GM12864 (cell line): Measurements from ENCODE around the gene SLC28A3.

Experiments used
- DNase-seq: peaks from one replicate; pipeline ENCODE4 v3.0.0-alpha.2; 2011; ENCODE audit warnings: low read depth
- H3K4me3 ChIP-seq: 2 replicates; pipeline ENCODE4 v1.5.1; 2011; ENCODE audit warnings: mild to moderate bottlenecking, low read depth, low read length, control low read depth
- TF ChIP-seq, protein P1 (sequence below): IDR thresholded peaks from 2 replicates; pipeline ENCODE4 v1.5.1; 2011; ENCODE audit warnings: low read depth, mild to moderate bottlenecking, moderate library complexity, low read length, control low read depth, inconsistent platforms; ENCODE audit errors: missing control alignments

Gene SLC28A3

DNA sequence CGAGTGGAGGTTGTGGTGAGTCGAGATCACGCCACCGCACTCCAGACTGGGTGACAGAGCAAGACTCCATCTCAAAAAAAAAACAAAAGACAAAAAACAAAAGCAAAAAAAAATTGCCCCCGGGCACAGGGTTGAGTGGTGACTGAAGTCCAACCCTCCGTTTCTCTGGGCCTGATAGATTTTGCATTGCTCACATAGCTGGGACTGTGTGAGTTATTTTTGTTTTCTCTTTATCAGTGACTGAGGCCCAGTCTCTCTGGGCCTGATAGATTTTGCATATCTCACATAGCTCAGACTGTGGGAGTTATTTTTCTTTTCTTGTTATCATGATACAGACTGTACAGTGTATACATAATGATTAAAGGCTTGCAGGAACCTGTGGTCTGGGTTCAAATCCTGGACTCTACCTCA, 2.6 kb upstream of the SLC28A3 start:
- TF ChIP-seq, protein P1, sequence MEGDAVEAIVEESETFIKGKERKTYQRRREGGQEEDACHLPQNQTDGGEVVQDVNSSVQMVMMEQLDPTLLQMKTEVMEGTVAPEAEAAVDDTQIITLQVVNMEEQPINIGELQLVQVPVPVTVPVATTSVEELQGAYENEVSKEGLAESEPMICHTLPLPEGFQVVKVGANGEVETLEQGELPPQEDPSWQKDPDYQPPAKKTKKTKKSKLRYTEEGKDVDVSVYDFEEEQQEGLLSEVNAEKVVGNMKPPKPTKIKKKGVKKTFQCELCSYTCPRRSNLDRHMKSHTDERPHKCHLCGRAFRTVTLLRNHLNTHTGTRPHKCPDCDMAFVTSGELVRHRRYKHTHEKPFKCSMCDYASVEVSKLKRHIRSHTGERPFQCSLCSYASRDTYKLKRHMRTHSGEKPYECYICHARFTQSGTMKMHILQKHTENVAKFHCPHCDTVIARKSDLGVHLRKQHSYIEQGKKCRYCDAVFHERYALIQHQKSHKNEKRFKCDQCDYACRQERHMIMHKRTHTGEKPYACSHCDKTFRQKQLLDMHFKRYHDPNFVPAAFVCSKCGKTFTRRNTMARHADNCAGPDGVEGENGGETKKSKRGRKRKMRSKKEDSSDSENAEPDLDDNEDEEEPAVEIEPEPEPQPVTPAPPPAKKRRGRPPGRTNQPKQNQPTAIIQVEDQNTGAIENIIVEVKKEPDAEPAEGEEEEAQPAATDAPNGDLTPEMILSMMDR = no peak
- no peak for DNase-seq
- no peak overlapping the region for H3K4me3 ChIP-seq

DNA sequence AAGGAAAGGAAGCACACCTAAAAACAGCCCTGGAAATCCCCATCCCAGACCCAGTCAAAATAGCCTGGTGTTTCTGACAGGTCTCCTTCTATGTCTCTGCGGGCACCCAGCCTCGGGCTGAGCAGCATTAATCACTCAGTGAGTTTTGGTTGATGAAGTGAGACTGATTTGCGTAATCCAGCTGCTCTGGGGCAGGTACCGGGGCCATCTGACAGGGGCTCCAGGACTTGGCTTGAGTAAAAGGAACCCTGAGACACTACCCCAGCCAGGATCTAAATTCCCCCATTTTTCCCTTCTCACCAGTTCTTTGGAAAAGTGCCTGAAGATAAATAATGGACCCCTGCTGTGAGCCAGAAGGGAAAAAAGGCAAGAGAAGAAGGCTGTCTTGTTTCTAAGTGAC, 596 bp downstream of the SLC28A3 start:
- H3K4me3 ChIP-seq = no peak overlapping the region
- DNase-seq = no peak
- TF ChIP-seq, protein P1 = no peak

DNA sequence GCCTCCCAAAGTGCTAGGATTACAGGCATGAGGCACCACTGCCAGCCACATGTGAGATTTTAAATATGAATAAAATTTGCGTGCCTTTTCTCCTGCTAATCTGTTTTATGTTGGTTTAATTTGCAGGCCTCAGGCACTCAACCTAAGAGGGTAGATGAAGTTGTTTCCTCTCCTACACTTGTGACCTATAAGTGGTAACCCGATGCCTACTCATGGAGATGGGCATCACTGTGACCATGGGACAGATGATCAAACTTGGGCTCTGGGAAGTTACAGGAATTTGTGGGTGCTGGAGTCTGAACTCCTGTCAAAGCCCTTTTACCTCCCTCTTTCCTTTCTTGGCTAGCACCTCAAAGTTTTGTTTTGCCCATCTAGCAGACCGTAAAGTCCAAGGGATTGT, 1.1 kb downstream of the SLC28A3 start:
- DNase-seq = no peak
- TF ChIP-seq, protein P1 = no peak
- H3K4me3 ChIP-seq = no peak overlapping the region

DNA sequence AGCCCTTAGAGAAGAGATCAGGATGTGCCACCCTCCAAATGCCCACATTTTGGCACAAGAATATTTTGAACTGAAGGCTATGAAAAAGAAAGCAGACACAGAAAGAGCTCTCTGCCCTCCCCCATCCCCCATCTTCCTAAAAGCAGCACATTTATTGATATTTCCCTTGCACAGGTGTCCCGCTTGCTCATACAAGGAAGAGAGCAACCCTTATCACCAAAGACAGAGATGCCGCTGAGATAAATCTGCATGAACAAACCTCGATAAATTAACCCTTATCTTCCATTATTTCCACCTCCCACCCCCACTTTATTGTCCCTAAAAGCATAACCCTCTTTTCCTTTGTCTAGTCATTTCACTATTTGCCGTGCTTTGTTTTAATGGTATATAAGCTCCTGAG, 1.8 kb downstream of the SLC28A3 start:
- no peak for DNase-seq
- TF ChIP-seq, protein P1 = no peak
- H3K4me3 ChIP-seq = no peak overlapping the region

DNA sequence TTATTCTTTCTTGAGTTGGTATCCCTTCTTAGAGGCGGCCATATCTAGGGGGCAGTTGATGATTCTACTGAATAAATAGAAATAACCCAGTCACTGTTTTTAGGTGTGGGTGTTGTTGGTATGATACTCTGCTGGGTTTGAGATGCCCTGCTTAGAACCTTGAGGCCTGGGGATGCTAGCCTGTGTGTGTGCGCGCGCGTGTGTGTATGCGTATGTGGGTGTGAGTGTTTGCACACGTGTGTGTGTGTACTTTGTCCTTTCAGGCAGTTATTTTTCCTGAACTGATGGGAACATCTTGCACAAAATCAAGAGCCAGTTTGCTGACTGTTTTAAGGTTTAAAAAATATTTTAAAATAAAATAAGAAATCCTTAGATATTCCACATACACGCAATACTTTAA, 3.3 kb downstream of the SLC28A3 start:
- no peak overlapping the region for H3K4me3 ChIP-seq
- TF ChIP-seq, protein P1 = no peak
- no peak for DNase-seq

DNA sequence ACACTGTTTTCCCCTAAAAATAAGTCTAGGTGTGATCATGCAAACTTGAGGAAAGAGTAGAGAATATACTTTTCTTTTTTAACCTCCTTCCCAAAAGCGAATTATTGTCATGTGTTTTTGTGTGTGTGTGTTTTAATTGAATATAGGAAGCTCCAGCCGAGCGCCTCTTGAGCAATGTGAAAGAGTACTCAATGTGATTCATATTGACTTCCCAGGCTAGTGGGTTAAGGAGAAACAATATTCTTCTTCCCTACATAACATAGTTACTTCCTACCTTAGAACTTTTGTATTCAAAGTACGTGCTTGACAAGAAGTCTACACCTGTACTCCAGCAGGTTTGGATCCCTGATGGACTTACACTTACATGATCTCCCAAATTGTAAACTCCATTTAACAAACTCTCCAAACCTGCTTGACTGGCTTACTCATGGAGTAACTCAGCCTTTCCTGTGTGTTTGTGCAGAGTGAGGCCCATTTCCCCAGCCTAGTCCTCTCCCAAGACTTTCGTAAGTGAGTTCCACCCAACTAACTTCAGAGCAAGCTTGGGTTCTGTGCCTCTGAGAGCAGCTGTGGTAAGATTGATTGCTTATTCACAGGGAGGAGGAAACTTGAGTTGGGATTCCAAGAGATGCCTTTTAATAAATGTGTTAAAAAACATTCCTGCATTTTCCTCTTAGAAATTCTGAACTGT, 9.3 kb downstream of the SLC28A3 start:
- H3K4me3 ChIP-seq = no peak overlapping the region
- TF ChIP-seq, protein P1 = no peak
- DNase-seq = no peak

DNA sequence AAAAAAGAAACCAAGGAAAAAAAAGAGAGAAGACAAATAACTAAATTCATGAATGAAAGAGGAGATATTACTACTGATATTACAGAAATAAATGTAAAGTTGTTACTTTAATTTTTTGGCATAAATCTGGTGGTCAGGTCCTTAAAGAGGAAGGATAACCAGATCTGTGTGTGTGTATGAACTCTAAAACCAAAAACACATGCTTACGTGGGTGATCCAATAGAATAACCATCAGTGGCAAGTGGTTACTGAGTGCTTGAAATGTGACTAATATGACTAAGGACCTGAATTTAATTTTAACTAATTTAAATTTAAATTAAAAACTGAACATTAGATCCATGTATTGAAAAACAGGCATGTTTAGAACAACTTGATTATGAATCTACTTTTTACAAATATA, 10.3 kb downstream of the SLC28A3 start:
- TF ChIP-seq, protein P1 = no peak
- H3K4me3 ChIP-seq = no peak overlapping the region
- no peak for DNase-seq
